Right atrium auricular region (tissue), 2 donors: ENCODE measurements around the gene FUT7. TPM values are rescaled to one million over a fixed set of nuclear protein-coding genes. Genes with fewer than 3 reads are reported as not detected.

Experiments
- DNase-seq: peaks from one replicate; pipeline ENCODE4 v3.0.0-alpha.2; 2019; ENCODE audit warnings: low spot score
- H3K27ac ChIP-seq, 2 donors: fragments of 200-600 bp; sonication (generic); 1 replicate in 1 of 2; 2 replicates in 1 of 2; pipeline ENCODE4 v1.5.1; 2016 to 2019
- H3K27me3 ChIP-seq, 2 donors: fragments of 200-600 bp; sonication (generic); one replicate each; pipeline versions ENCODE4 v1.5.1 to v1.6.0; 2017 to 2019
- H3K36me3 ChIP-seq: fragments of 200-600 bp; sonication (generic); one replicate; pipeline ENCODE4 v1.5.1; 2016
- H3K4me1 ChIP-seq, 2 donors: fragments of 200-600 bp; sonication (generic); one replicate each; pipeline versions ENCODE4 v1.5.1 to v1.6.0; 2017 to 2019
- H3K4me3 ChIP-seq, 2 donors: fragments of 200-600 bp; sonication (generic); 1 replicate in 1 of 2; 2 replicates in 1 of 2; pipeline ENCODE4 v1.5.1; 2017 to 2019; ENCODE audit warnings: mild to moderate bottlenecking in 1 of 2, moderate library complexity in 1 of 2
- H3K9me3 ChIP-seq, 2 donors: fragments of 200-600 bp; sonication (generic); one replicate each; pipeline ENCODE4 v1.5.1; 2019
- CTCF ChIP-seq, 2 donors: fragments of 200-600 bp; sonication (generic); IDR thresholded peaks; one replicate each; pipeline ENCODE4 v1.5.1; 2019; ENCODE audit warnings: antibody characterized with exemption in 2 of 2
- total RNA-seq, 2 donors: library from RNA; depleted of rRNA; stranded (reverse); fragments of >200 nt; gene quantifications; one replicate each; pipeline ENCODE4 v1.1.0, GENCODE V29; 2016

The FUT7 gene
- total RNA-seq, 2 donors from 2014 or later = 0.28 TPM; not detected in 1

DNA sequence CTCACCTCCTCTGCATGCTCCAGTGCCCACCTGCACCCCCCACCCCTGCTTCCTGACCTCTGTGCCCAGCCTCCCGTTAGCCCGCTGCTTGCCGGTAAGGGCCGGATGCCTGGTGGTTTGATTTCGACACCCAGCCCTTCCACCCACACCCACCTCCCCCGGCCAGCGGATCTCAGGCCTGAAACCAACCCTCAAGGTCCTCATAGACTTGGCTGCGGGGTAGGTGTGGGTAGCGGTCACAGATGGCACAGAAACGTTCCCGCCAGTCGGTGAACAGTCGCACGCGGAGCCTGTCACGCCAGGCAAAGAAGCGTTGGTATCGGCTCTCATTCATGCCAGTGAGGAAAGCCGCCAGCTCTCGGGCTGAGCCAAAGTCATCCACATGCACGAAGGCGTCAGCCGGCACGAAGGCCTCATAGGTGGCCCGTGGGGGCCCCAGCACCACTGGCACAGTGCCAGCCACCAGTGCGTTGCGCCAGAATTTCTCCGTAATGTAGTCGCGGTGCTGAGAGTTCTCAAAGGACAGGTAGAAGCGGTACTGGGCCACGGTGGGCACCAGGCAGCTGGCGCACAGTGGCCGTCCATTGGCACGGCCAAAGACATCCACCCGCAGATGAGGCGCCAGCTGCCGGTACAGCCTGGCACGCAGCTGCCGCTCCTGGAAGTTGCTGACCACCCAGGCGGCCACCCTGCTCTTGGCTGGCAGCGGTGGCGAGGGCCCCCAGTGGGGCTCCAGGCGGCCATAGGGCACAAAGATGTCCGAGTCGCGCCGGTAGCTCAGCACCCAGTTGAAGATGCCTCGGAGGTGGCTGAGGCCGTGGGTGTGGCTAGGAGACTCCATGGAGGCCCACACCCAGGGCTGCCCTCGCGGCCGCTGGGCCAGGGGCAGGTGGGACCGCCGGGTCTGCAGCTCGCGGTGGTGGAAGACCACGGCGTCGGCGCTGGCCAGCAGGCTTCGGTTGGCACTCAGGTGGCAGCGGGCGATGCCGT lies 1.1 kb downstream of the FUT7 start:
- peaks cover 0 to 41% of the 10 kb centered on the region in 2 donors for H3K4me1 ChIP-seq
- H3K4me3 ChIP-seq = no peak overlapping the region
- DNase-seq = no peak
- no peaks in the 10 kb centered on the region for H3K36me3 ChIP-seq
- H3K9me3 ChIP-seq = no peaks in the 10 kb centered on the region
- no peaks in the 10 kb centered on the region for H3K27me3 ChIP-seq
- no peak overlapping the region for H3K27ac ChIP-seq
- no peak for TF ChIP-seq CTCF (IDR thresholded peaks at IDR 0.05)

DNA sequence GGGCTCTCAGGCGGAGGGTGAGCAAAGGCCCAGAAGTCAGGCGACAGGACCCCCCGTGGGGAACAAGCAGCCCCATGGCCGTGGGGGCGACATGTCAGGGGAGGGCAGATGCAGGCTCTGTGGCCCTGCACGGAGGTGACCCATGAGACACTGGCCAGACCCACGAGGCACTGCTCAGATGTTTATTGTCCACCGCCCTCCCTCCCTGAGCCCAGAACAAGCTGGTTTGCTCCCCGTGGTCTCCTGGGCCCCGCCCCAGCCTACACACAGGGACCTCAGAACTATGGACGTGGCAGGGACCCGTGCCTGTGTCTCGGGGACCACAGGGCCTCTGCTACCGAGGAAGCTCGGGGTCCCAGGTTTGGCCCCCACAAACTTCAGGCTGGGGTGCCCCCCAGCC lies 1.9 kb downstream of the FUT7 start:
- TF ChIP-seq CTCF (IDR thresholded peaks at IDR 0.05) = no peak
- Histone ChIP-seq H3K27ac (no peak overlapping the region), H3K9me3 (no peaks in the 10 kb centered on the region), H3K27me3 (no peaks in the 10 kb centered on the region), H3K36me3 (no peaks in the 10 kb centered on the region), H3K4me3 (no peak overlapping the region), H3K4me1 (peaks cover 0 to 34% of the 10 kb centered on the region in 2 donors)
- no peak for DNase-seq

DNA sequence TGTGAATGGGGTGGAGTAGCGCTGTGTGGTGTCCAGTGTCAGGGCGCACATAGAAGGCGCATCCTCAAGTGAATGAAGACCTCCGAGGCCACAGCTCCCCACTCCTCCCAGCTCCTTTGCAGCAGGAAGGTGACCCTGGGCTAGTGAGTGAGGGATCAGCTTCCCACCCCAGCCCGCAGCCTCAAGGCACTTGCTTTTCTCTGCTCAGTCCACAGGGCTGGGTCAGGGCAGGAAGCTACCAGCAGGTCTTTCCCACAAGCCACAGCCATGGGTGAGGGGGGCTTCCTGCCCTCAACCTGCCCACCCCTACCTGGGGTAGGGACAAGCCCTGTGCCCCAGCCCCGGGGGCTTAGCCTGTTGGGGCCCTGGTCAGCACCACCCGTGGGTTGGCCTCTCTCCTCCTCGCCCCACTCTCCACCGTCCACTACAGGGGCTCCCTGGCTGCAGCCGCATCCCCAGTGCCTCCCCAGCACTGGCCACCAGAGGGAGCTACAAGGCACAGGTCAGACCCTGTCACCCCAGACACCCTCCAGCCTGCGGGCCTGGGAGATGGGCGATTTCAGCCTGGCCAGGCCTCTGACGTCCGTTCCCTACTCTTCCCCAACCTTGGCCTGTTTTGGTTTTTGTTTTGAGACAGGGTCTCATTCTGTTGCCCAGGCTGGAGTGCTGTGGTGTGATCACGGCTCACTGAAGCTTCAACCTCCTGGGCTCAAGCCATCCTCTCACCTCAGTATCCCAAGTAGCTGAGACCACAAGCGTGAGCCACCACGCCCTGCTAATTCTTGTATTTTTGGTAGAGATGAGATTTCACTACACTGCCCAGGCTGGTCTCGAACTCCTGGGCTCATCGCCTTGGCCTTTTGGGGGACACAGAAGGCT lies 2.6 kb downstream of the FUT7 start:
- no peaks in the 10 kb centered on the region for H3K27me3 ChIP-seq
- H3K4me1 ChIP-seq = peaks cover 0 to 27% of the 10 kb centered on the region in 2 donors
- peak overlapping the region in 1 of 2 donors; percentile 69 for H3K4me3 ChIP-seq
- no peaks in the 10 kb centered on the region for H3K9me3 ChIP-seq
- TF ChIP-seq CTCF (IDR thresholded peaks at IDR 0.05) = peak; percentile 92 to 95
- peak; percentile 74 for DNase-seq
- H3K36me3 ChIP-seq = no peaks in the 10 kb centered on the region
- peak overlapping the region in 1 of 2 donors; percentile 67 for H3K27ac ChIP-seq

GRCh38 chr9:137028263-137029057 lies 3.4 kb downstream of the FUT7 start:
- no peak for DNase-seq
- Histone ChIP-seq H3K9me3 (no peaks in the 10 kb centered on the region), H3K36me3 (no peaks in the 10 kb centered on the region), H3K4me3 (peak overlapping the region; percentile 58 to 69), H3K27me3 (no peaks in the 10 kb centered on the region), H3K4me1 (peaks cover 0 to 27% of the 10 kb centered on the region in 2 donors), H3K27ac (peak overlapping the region; percentile 67 to 69)
- TF ChIP-seq CTCF (IDR thresholded peaks at IDR 0.05) = no peak
